Activated T-helper 1 cell treated with Interleukin-2 at 50 U/mL for 16 hours (primary cell): ENCODE data around the gene ANTXRL.
"Not testable (repeated sequence)": the region's sequence is repeated elsewhere in the genome, so short reads cannot be mapped to it uniquely, and the experiment has no call there.

Source experiments
- DNase-seq: peaks from one replicate; pipeline ENCODE4 v3.0.0-alpha.2; 2020; ENCODE audit warnings: low read depth

The ANTXRL gene

DNA sequence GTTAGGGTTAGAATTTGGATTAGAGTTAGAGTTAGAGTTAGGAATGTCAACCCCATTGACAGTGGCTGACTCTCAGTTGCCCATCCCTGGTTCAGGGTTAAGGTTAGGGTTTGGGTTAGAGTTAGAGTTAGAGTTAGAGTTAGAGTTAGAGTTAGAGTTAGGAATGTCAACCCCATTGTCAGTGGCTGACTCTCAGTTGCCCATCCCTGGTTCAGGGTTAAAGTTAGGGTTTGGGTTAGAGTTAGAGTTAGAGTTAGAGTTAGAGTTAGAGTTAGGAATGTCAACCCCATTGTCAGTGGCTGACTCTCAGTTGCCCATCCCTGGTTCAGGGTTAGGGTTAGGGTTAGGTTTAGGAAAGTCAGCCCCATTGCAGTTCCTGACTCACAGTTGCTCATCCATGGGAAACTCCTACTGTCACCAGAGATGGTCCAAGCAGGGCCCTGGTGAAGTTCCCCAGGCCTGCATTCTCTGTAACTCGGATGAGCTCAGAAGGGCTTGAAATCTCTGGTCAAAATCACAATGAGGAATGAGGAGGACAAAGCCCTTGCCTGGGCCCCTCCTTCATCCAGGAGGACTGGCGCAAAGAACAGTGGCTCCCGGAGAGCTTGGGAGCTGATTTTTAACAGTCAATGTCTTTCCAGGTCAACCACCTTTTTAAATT, 8.7 kb downstream of the ANTXRL start:
- not testable (repeated sequence) for DNase-seq

DNA sequence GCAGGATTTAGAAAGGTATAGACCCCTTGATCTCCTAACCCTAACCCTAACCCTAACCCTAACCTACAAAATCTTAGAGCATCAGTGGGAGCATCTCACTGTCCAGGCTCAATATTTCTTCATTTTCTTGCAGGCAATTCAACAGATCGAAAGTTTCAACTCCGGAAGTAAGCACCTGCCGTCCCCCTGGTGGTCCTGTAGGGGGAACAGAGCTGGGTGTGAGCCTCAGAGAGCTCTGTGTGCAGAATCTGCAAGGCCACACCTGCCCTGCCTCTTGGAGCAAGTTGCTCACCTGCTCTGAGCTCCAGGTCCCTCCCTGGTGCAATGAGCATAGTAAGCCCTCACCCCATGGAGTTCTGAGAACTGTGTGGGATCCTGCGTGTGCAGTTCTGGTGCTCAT, 9.3 kb downstream of the ANTXRL start:
- not testable (repeated sequence) for DNase-seq

DNA sequence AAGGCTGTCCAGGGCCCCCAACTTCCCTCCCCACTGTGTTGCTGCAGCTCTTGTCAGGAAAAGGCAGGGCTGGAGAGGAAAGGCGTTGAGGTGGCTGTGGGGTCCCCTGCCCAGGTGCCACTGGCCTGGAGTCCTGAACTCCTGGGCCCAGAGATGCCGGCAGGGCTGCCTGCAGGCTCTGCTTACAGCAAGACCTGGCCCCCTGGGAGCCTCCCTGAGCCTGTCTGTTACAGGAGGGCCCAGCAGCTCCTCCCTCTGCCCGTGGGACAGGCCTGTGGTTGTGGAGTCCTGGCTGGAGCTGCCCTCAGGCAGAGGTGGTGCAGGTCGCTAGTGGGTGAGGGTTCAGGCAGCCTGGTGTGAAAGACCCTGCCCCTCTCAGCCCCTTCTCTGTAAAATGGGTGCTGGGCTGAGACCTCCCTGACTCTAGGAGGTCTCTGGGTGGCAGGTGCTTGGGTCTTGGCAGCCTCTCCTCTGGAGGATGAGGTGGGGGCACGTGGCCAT, 9.9 kb downstream of the ANTXRL start:
- DNase-seq, result no peak

DNA sequence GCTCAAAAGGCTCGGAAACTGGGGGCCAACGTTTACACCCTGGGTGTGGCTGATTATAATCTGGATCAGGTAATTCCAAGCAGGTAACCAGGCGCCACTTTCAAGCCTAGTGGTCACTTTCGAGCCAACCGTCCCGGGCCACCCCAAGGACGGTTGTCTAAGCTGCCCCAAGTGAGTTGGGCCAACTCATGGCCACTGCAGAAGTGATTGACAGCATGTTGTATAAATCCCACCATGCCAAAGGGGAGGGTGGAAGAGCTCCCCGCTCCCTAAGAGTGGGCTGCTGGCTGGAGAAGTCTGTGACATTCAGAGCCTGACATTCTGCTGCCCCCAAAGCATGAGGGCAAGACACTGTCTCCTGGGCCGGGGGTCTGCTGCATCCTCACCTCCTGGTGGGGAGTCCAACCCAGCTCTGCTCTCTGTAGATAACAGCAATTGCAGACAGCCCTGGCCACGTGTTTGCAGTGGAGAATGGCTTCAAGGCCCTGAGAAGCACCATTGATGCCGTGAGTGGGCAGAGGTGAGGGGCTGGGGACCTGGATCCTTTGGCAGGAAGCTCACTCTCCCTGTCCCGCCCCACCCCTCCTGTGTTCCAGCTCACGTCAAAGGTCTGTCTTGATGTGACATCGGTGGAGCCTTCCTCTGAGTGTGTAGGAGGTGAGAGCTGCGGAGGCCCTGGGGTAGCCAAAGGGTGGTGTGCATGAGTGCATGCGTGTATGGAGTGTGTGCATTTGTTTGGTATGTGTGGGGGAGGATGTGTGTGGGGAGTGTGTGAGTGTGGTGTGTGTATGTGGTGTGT, 10.8 kb downstream of the ANTXRL start:
- no peak for DNase-seq

DNA sequence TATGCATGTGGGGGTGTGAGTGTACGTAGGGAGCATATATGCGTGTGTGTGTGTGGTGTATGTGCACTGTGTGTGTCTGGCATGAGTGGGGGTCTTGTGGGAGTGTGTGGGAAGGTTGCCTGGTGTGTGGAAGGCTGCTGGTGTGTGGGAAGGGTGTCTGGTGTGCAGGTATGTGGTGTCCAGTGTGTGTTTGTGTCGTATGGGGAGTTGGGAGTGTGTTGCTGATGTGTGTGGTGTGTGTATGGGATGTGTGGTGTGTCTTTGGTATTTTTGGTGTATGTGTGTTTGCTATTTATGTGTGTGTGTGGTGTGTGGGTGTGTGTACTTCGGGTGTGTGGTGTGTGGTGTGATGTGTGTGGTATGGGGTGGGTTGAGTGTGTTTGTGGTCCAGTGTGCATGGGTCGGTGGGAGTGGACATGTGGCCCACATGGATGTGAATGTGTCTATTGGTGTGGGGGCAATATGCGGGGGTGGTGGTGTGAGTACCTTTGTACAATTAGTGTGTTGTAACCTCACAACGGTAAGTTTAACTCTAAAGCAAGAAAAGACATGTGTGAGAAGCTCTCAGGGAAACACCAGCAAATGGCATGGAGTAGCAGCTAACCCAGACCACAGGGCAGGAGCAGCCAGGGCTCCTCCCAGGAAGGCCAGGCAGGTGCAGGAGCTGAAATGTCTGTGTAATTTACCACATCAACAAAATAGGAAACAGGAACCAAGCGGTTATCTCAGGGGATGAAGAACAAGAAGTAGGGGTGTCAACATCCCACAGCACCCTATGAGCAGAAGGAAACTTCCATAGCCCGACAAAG, 11.9 kb downstream of the ANTXRL start:
- DNase-seq, result no peak

DNA sequence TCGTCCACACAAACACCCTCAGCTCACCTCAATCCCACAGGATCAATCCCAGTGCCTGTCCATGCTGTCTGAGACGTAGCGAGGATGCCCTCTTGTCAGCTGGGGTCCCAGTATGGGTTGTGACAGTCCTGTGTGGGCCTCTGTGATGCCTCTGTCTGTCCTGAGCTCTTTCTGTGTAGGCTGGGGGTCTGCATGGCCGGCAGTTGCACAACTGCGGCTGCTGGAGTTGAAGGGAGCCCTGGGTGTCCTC, 12.4 kb downstream of the ANTXRL start:
- no peak for DNase-seq

DNA sequence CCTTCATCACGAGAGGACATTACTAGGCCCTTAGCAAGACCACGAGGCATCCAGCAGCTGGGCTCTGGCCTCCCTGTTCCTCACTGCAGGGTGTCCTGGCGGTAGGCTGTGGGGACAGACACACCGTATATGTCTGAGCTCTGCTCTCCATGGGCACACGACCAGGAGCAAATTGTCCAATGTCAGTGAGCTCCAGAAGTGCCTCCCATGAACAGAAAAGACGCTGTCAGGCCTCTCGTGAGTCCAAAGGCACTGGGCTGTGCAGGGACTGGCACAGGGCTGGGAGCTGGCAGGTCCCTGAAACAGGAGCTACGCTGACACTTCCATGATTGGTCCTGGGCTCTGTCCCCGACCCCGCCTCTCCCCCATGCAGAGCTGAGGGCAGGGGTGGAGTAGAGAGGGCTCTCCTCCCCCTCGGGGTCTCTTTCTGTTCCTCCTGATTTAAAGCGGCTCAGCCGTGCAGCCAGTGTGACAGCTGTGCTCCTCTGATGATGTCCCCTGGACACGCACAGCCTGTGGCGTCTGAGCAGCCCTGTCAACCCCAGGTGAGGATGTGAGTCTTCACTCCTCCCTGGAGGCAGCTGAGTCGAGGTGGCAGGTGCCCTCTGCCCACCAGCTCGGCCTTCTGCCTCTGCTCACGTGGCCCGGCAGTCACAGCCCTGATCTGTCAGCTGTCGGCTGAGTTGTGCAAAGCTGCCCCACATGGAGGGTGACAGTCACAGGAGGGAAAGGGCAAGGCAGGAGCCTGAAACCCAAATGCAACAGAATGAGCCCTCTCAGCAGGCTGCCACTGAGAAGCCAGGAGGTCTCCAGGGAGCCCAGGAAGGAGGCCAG, 13.0 kb downstream of the ANTXRL start:
- no peak for DNase-seq

DNA sequence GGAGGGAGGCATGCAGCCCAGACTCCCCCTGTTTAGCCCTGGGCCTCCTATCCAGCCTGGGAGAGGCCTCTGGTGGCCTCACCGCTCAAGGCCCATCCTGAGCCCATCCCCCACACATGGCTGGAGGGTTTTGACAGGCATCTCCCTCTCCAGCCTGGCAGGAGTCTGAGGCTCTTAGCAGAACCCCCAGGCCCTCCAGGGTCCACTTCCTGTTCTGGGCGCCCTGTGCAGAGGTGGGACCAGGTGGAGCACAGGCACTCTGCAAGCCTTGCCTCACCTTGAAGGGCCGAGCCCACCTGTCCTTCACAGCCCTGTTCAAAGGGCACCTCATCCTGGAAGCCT, 13.5 kb downstream of the ANTXRL start:
- not testable (repeated sequence) for DNase-seq

DNA sequence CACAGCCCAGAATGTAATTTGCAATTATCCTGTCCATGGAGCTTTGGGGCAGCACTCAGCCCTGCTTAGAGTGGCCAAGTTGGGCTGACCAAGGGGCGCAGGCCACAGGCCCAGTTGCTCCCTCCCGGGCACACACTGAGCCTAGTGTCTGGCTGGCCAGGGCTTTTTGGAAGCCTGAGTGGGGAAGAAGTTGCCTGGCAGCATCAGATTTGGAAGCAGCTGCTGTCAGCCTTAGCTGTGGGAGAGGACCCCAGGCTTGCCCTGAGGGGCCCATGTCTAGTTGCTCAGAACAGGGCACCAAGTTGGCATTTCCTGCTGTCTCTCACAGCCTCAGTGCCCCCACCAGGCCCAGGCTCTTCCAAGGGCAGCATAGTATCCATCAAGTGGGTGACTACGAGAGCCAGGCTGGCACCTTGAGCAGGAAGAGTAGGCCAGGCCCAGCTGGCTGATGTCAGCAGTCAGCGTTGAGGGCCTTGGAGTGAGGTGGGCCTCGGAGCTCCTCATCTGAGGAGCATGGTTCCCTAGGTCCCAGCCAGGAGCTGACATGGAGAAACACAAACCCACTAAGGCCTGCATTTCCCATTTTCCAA, 14.4 kb downstream of the ANTXRL start:
- DNase-seq, result no peak

DNA sequence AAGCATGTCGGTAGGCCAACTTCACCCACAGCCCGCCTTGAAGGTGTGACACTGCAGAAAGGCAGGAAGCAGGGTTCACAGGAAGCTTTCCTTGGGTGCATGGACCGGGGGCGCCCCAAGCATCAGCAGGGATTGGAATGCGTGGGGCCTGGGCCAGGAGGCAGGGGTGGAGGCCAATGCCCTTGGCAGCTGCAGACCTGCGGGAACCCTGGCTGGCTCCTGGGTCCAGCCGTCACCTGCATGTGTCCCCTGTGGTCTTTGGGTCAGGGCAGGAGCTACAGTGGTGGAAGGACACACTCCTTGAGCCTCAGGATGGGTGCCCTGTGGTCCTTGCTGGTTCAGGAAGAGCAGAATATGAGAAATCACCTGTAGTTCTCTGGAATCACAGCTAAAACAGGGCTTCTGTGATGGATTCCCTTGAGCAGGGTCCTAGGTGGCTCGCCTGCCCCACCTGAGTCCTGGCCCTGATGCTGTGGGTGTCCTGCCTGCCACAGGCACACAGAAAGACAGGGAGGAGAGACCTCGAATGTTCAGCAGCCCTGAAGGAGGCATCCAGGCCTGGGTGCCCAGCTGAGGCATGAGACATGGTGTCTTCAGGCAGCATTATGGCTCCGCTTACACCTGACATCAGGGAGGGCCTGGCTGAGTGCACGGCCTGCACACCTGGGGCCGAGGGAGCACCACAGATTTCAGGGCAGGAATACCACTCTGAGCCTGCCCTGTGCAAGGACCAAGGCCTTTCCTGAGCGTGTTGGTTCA, 15.1 kb downstream of the ANTXRL start:
- DNase-seq, result no peak

DNA sequence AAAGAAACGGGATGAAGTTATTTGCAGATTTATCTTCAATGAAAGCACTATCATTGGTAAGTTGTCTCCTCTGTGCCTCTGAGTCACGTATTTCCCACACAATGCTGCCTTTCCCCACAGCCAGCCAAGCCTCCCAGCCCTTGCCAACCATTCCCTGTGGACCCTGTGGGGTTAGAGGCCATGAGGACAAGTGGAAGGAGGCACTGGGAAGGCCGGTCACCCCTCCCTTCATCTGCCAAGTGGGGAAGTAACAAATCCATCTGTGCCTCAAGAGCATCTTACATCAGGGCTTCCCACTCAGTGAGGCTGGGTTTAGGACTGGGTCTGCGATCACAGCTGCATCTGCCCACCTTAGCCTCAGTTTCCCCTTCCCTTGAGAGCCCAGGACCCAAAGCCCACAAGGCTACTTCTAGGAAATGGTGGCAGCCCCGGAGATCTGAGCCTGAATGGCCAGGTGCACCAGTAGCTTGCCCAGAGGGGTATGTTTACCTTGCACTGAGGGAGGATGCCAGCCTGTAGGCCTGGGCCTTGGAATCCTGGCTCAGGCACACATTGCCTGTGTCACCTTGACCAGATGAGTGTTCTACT, 16.1 kb downstream of the ANTXRL start:
- DNase-seq, result not testable (repeated sequence)

DNA sequence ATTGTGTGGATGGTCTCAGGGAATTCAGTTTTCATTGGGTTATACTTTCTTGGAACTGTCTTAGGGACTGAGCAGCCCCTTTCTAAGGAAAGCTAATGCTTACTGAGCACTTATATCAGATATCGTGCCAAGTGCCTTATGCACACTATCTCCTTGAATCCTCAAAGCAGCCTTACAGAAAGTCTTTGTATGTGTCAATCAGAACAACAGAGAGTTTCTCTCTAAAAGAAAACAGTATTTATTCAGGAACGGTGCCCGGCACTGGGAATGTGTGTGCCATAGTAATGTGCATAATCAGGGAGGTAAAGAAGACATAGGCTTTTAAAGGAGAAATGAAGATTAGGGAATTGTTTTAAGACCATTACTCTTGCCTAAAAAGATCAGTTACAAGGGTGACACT, 17.3 kb downstream of the ANTXRL start:
- no peak for DNase-seq

DNA sequence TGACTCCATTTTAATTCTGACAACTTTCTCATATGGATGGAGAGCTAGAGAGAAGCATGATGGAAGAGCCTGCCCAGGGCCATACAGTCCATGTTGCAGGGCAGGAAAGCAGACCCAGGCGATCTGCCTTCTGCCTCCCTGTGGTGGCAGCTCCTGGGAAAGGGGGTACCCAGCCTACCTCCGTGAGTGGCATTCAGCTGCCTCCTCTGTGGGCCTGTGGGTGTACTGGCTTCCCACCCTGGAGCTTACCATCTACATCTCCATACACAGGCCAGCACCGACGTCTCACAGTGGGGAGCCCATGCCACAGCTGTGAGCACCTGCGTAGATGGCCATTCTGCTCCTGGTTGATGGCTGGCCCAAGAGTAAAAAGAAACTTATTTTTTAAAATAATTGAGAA, 17.9 kb downstream of the ANTXRL start:
- DNase-seq, result not testable (repeated sequence)

DNA sequence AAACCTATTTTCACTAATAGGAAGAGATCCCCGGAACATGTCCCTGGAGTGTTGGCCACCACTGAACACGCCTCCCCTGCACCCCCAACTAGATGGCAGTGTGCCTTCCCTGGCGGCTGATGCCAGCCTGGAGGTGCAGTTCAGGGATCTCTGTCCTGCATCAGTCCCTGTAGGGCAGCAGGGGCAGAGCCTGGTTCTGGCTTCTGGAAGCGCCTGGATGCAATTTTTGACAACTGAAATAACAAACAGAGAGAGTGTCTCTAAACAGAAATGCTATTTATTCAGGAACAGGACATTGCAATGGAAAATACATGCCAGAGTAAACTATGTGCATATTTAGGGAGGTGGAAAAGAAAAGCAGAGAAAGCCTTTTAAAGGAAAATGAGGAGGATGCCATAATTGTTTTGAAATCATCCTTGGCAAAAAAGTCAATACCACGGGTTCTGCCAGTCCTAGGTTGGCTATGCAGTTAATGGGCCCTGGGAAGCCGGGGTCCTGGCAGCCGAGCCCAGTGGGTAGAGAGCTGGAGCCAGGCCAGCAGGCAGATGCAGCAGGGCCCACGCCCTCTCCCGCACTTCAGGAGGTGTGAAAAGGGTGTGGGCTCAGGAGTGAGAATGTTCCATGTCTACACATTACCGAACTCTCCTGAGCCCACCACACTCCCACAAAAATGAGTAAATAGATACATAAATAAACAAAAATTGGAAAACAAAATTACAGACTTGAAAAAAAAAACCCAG, 18.5 kb downstream of the ANTXRL start:
- no peak for DNase-seq

DNA sequence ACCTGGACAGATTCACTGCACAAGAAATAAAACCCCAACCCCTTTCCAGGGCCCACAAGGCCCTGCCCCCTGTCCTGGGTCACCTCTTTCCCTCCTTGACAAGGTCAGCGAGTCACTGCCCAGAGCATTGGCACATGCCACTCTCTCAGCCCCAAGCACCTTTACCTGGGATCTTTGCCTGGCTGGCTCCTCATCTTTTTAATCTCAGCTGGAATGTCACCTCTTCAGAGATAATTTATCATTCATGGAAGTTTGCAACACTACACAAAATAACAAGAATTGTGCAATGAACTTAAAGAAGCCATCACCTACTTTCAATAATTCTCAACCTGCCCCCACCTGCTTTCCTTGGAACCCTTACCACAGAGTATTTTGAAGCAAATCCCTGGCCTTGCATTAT, 19.2 kb downstream of the ANTXRL start:
- DNase-seq, result no peak

DNA sequence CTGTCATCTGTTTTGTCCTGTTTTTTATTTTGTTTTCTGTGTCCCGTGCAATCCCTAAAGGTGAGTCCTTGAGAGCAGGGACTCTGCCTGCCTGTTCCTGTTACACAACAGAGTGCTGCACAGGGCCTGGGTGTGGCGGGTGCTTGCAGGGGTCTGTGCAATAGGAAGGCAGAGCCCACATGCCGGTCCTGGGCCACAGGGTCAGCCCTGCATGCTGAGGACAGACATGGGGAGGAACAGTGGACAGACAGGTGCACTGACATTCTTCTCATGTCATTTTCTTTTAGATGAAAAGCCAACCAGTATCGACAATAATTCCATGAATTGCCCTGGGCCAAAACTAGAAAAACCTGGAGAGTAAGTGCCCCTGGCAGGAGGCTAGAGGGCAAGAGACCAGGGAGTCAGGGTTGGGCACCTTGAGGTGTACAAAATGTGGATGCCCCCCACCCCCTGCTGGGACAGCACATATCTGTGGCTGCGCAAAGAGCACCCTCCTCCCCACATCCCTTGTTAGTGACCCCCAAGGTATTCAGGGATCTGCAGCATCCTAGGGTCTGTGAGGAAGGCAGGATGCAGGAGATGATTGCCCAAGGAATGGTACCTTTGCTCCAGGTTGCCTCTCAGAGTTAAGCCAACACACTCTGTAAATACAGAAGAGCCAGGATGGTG, 19.9 kb downstream of the ANTXRL start:
- no peak for DNase-seq

DNA sequence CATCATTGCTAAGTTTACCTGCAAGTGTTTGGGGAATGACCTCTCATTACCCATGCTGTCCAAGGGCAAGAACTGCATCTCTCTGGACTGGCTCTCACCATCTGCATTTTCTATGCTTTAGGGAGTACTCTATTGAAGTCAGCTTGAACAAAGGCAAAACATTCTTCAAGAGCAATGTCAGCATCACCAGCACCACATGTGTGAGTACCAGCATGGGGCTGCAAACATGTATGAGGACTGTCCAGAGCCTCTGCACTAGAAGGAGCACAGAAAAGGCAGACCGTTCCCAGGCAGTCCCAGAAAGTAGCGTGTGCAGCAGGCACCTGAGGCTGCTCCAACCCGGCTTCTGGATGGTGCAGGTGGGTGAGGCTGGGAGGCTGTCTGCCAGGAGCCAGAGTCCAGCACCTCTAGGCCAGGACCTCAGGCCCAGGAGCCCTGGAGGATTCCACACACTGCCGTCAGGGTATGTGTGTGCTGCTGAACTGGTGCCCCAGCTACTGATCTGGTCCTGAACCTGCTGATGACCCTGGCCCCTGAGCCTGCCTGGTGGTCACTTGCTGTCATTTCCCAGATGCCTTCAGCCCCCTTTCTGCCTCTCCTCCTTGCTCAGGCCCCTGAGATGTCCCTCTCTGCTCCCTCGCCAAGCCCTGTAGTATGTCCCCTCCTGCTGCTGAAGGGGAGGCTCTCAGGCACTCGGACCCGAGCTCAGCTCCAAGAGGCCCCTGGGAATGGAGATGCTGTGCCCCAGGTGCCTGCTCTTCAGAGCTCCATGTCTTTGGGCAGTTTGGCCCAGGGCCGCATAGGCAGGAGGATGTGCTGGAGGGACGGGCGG, 20.7 kb downstream of the ANTXRL start:
- no peak for DNase-seq

DNA sequence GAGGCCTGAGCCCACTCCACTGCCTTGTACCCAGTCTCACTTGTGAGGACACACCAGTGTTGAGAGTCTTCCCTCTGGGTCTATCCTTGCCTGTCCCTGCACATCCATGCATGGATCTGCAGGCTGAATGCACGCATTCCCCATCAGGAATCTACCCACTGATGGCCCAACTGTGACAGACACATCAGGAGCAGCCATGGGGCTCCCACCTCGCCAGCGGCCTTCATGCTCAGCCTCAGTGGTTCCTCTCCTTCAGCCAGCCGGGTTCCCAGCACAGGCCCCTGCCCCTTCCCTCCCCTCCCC, 21.3 kb downstream of the ANTXRL start:
- DNase-seq, result no peak
